Sigmoid colon (tissue), 4 donors: Measurements from ENCODE around the gene VPS33A.

ENCODE experiments used
- EP300 ChIP-seq, 4 donors: sonication (generic); formaldehyde crosslinking; IDR thresholded peaks; one replicate each; pipeline ENCODE4 v1.6.1; 2017; ENCODE audit warnings: antibody characterized with exemption in 4 of 4
- POLR2A ChIP-seq, 2 donors: fragments of 450-650 bp; IDR thresholded peaks; one replicate each; pipeline ENCODE4 v1.6.1; 2016; ENCODE audit warnings: antibody characterized with exemption in 2 of 2, mild to moderate bottlenecking in 2 of 2, moderate library complexity in 2 of 2
- POLR2AphosphoS5 ChIP-seq, 4 donors: sonication (generic); formaldehyde crosslinking; IDR thresholded peaks; one replicate each; pipeline ENCODE4 v1.6.1; 2017; ENCODE audit warnings: antibody characterized with exemption in 4 of 4
- TF ChIP-seq, protein P1 (sequence below), 4 experiments: fragments of 450-650 bp in 3 of 4; fragments of 200-600 bp in 1 of 4; IDR thresholded peaks; one replicate each; pipeline ENCODE4 v1.5.1; 2016 to 2019; ENCODE audit warnings: antibody characterized with exemption in 4 of 4, mild to moderate bottlenecking in 3 of 4, moderate library complexity in 2 of 4

DNA sequence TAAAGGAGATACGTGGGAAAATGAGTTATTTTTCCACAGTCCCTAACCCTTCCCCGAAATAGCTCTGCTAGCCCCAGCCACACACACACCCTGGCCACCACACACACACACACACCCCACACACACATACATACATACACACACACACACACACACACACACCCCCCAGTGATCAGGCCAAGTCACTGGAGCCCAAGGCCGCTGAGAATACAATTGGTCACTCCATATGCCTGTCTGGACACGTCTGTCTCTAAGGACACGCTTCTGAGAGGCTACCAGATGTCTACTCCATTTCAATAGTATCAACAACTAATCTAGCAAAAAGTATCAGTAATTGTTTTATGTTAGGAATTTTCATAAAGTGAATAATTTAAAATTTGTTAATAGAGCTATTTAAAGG, 27.4 kb downstream of the VPS33A start:
- TF ChIP-seq, protein P1, sequence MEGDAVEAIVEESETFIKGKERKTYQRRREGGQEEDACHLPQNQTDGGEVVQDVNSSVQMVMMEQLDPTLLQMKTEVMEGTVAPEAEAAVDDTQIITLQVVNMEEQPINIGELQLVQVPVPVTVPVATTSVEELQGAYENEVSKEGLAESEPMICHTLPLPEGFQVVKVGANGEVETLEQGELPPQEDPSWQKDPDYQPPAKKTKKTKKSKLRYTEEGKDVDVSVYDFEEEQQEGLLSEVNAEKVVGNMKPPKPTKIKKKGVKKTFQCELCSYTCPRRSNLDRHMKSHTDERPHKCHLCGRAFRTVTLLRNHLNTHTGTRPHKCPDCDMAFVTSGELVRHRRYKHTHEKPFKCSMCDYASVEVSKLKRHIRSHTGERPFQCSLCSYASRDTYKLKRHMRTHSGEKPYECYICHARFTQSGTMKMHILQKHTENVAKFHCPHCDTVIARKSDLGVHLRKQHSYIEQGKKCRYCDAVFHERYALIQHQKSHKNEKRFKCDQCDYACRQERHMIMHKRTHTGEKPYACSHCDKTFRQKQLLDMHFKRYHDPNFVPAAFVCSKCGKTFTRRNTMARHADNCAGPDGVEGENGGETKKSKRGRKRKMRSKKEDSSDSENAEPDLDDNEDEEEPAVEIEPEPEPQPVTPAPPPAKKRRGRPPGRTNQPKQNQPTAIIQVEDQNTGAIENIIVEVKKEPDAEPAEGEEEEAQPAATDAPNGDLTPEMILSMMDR (IDR thresholded peaks at IDR 0.05) = no peak
- no peak for TF ChIP-seq POLR2A (IDR thresholded peaks at IDR 0.05)
- no peak for TF ChIP-seq EP300 (IDR thresholded peaks at IDR 0.05)
- no peak for TF ChIP-seq POLR2AphosphoS5 (IDR thresholded peaks at IDR 0.05)
